NCI-H2227 treated with DMSO at 0.1 percent for 48 hours (cell line): ENCODE results near the gene PRDM16.

Source experiments
- DNase-seq: peaks from one replicate; lab custom pipeline; 2025; lab: John Stamatoyannopoulos, UW

PRDM16 gene

DNA sequence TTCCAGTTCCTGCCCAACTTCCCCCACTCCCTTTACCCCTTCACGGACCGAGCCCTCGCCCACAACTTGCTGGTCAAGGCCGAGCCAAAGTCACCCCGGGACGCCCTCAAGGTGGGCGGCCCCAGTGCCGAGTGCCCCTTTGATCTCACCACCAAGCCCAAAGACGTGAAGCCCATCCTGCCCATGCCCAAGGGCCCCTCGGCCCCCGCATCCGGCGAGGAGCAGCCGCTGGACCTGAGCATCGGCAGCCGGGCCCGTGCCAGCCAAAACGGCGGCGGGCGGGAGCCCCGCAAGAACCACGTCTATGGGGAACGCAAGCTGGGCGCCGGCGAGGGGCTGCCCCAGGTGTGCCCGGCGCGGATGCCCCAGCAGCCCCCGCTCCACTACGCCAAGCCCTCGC, 343.4 kb downstream of the PRDM16 start:
- no peak for DNase-seq

DNA sequence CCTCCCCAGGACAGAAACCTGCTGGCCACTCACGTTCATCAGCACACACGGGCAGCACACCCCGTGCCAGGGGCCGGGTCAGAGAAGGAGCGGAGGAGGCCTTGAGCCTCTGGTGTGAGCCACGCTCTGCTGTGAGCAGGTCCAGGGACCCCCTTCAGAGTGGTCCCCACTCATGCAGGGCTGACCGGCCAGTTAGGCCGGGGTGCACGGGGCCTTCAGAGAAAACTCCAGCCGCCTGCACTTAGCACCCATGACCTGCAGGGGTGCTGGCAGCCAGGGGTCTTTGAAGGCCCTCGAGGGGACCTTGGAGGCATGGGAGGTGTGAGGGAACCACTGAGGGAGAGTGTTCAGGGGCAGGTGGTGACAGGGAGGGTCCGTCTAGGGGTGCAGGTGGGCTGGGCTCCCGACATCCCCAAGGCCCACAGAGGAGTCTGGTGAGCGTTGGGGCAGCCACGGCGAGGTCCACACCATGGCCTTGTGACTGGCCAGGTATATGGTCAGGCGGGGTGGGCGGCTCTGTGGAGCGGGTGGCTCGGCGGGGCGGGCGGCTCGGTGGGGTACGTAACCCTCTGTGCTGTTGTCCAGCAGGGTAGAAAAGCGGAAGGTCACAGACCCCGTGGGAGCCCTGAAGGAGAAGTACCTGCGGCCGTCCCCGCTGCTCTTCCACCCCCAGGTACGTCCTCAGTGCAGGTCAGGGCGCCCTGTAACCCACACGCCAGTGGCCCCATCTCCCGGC, 345.1 kb downstream of the PRDM16 start:
- DNase-seq: no peak

DNA sequence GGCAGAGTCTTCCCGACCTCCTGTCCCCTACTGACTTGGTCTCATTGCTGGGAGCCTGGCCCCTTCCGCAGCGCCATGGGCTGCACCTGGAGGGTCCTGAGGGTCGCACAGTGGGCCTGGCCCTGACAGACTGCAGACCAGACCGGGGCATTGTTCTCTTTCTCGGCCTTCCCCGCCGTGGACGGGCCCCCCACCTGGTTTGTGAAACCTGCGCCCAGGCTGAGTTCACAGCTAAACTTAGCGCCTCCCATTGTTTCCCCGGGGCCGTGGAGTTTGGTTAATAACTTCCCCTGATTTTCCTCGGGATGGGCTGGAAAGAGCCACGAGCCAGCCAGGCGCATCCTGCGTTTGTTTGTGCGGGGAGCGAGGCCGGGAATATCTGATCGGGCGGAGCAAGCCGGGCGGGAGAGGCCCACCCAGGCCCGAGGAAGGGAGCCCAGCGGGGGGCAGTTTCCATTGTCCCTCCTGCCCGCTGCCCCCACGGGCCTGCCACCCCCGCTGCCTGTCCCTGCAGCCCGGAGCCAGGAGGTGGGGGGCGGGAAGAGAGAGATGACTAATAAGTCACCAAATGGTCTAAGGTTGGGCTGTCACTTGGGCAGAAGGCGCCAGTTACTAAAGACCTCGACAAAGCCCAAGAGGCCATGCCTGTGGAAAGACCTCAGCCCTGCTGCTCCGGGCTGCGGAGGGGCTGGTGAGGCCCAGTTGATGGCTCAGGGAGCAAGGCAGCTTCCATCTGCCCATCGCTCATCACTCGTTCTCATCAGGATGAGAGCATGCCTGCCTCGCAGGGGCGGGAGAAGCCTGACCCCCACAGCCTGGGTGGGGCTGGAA, 346.5 kb downstream of the PRDM16 start:
- no peak for DNase-seq

DNA sequence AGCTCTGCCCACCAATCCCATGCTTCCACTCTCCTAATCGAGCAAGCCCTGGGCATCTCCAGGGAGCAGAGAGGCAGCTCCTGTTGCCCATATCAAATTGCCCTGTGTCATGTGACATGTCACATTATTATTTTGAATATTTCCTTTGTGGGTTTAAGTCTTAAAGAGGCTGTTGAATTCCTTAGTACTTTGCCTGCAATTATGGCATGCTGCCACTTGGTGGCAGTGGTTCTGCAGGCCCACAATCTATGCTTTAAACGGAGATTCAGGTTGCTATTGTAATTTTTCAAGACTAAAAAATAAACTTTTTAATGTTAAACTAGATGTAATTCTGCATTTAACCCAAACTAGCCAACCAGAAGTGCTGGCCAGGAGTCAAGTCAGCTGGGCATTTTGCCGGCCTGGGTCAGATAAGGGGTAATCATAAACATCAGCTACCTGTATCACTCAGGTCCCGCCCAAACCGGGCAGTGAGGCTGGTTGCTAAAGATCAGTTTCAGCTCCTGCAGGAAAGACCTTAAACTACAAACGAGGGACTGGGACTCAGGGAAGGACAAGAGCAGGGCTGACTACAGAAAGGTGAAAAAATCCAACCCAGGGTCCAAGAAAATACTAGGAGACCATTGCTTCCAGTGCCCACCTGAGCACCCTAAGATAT, 348.2 kb downstream of the PRDM16 start:
- no peak for DNase-seq

DNA sequence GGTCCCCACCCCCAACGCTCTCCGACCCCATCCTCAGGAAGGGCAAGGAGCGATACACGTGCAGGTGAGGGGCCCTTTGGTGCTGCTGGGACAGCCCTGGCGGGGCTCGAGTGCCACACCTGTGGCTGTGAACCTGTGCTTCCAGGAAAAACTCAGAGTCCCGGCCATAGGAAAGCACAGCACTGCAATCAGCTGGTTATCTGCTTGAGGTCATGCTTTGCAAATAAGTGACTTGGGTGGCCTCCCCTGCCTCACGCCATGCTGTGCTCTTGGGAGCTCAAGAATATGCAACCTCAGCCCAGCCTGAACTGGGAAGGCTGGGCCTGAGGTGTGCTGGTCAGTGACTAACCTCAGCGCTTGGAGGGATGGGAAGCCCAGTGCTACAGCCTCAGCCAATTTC, 348.9 kb downstream of the PRDM16 start:
- DNase-seq: no peak

DNA sequence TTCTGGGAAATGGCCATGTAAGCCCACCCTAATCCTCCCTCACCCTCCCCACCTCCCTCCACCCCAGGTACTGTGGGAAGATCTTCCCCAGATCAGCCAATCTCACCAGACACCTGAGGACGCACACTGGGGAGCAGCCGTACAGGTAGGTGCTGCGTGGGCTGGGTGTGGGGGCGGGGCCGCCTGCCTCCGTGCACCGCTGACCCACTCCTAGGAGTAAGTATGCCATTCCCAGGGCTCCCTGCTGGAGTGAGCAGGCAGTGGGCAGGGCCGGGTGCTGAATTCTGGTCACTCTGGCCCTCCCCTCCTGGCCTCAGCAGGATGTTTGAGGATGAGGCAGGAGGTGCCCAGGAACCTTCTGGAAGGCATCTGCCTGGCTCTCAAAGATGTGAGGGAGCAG, 349.6 kb downstream of the PRDM16 start:
- DNase-seq: no peak

DNA sequence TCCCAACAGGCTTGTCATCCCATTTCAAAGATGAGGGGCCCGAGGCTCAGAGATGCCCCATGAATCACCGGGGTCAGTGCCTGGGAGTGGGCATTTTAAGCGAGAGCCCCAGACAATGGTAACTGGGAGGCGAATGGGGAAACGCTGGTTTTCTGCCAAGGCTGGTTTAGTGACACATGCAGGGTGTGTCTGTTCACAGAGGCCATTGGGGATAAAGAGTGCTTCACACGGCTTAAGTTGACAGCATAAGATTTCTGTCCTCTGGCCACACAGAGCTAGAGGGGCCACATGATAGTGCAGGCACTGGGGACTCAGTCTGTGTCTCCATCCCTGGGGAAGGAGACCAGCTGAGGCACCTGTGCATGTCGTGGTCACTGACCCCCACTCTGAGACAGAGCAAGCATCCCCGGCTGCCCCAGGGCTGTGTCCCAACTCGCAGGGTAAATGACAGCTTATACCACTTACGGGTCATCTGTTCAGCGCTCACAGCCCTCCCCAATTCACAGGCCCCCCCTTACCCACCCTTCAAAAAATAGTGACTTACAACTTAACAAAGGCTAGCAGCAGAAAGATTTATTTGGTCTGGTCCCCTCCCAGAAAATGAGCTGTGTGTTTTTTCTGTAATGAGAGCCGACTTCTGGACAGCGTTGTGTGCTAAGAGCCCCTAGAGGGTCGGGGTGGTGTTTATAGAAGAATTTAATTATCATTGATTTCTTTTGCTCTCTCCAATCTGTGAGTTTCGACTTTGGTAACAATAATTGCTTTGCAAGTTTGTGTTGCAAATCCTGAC, 350.6 kb downstream of the PRDM16 start:
- no peak for DNase-seq

DNA sequence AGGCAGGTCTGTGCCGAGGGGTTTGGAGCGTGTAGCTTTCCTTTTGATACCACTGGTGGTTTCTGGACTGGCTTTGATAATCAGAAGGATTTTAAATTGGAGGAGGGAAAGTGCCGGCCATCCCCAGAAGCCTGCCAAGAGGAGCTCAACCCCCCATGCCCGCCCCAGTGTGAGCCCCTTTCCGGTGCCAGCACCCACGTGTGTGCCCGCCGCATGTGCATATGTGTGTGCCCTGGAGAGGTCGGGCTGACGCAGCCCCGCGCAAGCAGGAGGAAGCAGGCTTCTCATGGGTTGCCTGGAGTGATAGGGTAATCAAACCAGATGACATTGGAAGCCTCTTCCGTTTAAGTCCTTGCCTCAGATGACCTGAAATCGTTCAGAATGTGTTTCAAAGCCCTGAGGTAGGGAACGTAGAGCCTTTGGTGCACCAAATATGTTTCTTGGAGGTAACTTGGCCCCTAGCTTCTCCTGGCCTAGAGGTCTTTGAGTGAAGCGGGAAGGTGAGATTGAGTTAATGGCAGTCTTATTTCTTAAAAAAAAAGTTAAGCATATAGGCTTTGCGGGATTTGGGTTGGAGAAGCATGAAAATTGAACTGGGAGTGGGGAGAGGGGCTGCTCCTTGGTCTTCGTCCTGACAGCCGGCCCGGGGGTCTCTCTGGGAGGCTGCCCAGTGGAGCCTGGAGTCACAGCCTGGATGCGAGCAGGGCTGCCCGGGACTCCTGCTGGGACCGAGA, 351.4 kb downstream of the PRDM16 start:
- DNase-seq: no peak

DNA sequence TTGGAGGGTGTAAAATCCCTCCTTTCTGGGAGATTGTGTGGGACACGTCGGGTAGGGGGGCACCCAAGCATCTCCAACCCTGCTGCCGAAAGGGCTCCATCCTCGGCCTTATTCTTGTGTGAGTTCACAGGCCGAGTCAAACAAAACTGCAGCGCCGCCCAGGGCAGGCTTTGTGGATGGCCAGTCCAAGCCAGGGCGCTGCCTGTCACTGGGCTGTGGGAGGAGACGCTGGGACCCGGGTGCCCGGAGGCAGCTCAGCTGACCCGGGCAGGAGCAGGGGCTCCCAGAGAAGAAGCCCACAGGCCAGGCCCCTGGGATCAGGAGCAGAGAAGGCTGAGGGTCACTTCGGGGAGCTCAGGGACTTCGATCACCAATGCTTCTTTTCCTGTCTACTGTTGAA, 353.6 kb downstream of the PRDM16 start:
- DNase-seq: no peak

DNA sequence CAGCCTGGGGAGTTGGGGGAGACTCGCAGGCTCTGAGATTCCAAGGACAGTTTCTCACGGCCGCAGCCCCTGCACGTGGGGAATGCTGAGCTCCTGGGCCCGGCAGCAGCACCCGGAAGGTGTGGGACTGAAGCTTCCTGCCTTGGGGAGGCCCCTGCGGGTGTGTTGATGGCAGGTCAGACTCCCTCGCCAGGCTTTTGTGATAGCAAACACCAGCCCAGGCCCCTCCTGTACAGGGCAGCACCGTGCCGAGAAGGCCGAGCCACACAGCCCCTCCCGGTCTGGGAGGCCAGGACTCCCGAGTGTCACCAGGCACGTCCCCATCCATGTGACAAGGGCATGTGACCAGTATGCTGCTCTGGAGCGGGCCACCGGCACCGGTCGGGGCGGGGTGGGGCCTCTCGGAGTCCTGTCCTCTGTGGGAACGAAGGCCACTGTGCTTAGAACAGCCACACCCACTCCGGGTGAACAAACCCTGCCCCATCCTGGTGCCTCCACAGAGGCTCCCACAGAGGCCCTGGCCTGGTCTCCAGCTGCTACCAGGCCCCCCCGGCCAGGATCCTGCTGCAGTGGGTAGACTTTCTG, 354.3 kb downstream of the PRDM16 start:
- DNase-seq: no peak

DNA sequence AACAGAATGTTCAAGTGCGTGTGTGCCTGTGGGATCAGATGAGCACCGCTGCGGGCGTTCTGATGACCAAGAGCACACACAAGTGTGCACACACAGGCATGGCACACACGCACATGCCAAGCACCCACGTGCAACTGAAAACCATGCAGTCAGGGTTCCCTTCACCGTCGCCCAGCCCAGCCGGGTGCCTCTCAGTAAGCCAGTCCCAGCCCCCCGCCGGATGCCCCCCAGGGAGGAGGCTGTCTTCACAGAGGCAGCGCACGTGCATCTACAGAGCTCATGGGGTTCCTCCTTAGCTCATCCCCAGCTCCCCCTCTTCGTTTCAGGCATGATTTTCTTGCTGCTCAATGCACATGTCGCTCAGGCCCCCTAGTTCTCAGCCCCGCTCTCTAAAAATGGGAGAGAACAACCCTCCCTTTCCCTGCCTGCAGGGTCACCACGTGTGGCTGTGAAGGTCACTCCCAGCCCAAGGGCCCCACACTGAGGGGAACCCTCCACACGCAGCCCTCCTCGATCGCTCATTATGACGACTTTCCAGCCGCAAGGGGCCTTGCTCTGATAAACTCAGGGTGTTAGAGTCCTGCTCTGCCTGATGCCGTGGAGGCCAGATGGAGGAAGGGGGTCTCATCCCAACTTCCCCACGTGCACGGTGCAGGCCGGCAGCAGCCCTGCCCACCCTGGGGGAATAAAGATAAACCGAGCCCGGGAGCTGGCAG, 355.1 kb downstream of the PRDM16 start:
- no peak for DNase-seq

DNA sequence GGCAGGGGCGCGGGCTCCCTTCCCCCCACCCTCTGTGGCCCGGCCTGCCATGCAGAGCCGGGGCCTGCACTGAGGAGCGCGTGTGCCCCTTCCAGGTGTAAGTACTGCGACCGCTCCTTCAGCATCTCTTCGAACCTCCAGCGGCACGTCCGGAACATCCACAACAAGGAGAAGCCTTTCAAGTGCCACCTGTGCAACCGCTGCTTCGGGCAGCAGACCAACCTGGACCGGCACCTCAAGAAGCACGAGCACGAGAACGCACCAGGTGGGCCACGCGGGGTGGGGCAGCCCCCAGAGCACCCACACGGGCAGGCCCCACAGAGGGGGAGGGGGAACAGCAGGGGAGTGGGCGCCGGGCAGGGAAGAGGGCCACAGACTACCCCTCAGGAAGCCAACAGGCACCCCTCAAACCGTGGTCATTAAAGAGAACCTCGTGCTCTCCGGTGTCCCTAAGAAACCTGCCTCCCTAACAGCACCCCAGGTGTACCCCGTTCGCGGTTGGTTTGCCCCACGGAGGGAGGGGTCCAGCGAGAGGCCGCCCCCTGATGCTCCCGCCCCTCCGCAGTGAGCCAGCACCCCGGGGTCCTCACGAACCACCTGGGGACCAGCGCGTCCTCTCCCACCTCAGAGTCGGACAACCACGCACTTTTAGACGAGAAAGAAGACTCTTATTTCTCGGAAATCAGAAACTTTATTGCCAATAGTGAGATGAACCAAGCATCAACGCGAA, 356.6 kb downstream of the PRDM16 start:
- DNase-seq: no peak

DNA sequence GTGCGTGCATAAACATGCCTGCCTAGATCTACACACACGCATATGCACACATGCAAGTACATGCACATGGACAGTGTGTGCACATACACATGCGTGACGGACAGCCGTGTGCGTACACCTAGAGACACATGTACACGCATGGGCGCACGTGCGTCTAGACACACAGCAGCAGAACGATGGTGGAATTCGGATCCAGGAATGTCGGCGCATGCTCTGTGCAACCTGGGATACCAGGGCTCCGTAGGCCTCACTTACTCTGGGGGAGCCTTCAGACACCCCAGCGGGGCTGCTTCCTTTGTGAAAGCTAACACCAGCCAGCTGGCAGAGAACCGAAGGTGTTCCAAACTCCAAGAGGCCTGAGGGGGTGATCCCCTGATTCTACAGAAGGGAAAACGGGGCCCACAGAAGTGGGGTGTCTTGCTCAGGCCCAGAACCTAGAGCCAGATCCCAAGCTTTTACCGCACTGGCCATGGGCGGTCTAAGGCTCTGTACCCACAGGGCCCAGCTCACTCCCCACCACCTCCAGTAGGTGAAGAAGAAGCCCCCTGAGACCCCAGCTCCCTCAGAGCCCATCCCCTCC, 358.0 kb downstream of the PRDM16 start:
- DNase-seq: no peak

DNA sequence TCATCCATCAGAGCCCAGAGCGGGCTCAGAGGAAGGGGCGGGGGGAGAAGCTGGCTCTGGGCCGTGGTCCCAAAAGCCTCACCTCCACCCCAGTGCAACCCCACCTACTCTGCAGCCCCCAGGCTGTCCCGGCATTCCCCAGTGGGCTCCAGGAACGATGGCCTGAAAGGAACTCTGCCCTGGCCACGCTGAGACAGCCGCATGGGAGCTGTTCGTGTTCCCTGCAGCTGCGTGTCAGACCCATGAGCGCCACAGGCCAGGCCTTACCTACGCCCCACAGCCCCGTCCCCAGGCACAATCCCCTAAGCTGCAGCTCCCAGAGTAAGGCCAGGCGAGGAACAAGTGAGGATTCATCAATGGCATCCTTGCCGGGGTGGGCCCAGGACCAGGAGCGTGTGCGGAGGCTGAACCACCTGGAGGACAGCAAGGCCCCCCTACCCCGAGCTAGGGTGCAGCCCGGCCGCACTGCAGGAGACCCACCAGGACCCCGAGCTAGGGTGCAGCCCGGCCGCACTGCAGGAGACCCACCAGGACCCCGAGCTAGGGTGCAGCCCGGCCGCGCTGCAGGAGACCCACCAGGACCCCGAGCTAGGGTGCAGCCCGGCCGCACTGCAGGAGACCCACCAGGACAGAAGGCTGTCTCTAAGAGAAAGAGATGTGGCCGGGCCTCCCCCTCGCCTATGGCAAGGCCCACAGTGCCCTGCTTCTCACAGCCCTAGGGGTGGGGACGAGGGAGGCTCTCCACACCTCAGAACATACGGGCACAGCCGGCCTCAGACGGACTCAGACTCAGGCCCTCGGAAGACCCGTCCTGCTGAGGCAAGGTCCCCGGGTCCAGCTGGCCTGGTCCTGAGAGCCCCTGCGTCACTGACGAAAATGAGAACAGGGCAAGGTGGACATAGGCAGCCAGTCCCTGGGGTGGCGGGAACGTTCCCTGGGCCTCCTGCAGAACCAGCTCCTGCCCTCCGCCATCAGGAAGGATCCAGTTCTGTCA, 359.0 kb downstream of the PRDM16 start:
- no peak for DNase-seq

DNA sequence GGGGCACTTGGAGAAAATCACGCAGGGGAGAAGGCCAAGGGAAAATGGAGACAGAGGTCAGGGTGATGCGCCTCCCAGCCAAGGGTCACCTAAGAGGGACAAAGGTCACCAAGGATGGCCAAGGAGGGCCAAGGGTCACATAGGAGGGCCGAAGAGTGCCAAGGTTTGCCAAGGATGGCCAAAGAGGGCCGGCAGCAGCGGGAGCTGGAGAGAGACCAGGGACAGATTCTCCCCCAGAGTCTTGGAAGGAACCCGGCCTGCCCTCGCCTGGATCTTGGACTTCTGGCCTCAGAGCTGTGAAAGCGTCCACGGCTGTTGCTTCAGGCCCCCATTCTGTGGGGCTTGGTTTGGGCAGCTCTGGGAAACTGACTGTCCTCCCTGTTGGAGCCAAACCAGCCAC, 359.9 kb downstream of the PRDM16 start:
- DNase-seq: no peak

DNA sequence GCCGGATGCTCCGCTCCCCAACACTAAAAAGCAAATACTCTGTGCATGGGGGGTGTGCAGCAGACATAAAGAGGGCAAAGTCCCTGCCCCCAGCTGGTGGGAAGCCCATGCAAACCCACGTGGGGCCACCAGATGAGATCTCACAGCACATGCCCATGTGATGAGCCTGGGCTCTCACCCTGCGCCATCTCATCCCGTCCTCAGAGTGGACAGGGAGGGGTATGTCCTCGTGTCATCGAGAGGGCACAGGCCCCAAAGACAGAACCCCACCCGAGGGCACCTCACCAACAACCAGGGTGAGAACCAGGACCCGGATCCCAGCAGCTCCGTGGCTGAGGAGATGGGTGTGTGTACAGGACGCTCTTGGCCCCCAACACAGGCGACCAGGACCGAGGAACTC, 360.3 kb downstream of the PRDM16 start:
- DNase-seq: no peak

DNA sequence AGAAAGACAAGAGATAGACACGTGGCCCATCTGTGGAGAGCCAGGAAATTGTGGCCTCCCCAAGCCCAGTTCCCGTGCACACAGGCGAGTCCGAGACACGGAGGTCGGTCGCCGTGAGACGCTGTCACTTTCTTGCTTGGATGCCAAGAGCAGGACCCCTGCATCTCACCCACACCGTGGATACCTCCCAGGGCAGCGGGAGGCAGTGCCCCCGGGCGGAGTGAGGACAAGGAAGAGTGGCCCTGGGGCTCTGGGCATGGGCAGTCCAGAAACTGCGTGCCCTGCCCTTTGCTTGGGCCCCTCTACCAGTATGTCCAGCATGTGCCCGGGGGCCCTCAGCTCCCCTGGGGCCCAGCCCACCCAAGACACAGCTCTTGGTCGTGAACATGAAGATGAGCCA, 360.8 kb downstream of the PRDM16 start:
- no peak for DNase-seq

DNA sequence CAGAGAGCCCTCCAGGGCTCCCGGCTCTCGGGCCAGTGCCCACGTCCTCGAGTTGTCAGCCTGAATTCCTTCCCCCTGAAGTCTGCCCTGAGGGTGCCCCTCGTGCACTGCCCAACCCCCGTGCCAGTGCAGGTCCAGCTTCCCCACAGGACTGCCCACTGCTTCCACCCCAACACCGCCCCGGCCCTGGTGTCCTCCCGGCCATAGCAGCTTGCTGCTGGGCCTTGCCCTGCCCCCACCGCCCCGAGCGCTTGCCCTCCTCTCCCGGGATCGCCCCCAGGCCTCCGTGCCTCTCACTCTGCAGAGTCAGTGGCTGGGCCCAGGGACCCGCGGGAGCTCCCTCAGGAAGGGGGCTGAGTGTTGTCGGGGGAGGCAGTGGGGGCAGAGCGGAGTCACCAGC, 361.4 kb downstream of the PRDM16 start:
- no peak for DNase-seq
